Measurements from ENCODE around the gene ALMS1.
"Not testable (repeated sequence)": the region's sequence is repeated elsewhere in the genome, so short reads cannot be mapped to it uniquely, and the experiment has no call there.

DNA sequence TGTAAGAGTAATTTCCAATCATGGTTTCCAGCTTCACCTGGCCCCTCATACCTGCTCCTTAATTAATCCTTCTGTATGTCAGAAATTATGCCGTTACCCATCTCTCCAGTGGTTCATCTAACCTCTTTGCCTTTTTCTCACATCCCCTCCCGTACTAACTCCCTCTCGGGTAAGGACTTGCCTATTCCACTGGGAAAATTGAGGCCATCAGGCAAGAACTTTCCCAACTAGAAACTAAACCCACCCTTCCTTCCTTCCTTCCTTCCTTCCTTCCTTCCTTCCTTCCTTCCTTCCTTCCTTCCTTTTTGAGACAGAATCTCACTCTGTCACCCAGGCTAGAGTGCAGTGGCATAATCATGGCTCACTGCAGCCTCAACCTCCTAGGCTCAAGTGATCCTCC lies 40.9 kb upstream of the ALMS1 start:
- TF ChIP-seq POLR2A (IDR thresholded peaks at IDR 0.05): not testable (repeated sequence)
- TF ChIP-seq, protein P1, sequence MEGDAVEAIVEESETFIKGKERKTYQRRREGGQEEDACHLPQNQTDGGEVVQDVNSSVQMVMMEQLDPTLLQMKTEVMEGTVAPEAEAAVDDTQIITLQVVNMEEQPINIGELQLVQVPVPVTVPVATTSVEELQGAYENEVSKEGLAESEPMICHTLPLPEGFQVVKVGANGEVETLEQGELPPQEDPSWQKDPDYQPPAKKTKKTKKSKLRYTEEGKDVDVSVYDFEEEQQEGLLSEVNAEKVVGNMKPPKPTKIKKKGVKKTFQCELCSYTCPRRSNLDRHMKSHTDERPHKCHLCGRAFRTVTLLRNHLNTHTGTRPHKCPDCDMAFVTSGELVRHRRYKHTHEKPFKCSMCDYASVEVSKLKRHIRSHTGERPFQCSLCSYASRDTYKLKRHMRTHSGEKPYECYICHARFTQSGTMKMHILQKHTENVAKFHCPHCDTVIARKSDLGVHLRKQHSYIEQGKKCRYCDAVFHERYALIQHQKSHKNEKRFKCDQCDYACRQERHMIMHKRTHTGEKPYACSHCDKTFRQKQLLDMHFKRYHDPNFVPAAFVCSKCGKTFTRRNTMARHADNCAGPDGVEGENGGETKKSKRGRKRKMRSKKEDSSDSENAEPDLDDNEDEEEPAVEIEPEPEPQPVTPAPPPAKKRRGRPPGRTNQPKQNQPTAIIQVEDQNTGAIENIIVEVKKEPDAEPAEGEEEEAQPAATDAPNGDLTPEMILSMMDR (IDR thresholded peaks at IDR 0.05): not testable (repeated sequence)
